ENCODE measurements around the gene RXRA. TPM values are rescaled to one million over a fixed set of nuclear protein-coding genes. Genes with fewer than 3 reads are reported as not detected.

RXRA gene
- total RNA-seq, 1 experiment from 2014 or later, result 31.6 TPM

DNA sequence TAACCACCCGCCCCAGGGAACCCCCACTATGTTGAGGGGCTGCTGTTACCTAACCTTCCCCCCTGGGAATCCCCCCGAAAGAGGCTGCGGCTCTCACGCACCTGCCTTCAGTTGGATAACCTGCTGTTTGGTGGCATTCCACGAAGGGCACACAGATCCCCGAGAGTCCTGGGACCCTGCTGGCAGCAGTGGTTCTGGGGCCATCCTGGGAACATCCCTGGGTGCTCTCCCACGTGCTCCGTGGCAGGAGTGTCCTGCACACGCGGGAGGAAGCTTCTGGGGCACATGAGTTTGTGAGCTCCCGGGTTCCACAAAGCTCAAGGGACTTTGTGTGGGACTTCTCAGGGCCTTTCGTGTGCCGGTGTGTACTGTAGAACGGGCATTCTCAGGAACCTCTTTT, 102.3 kb downstream of the RXRA start:
- Histone ChIP-seq H3K27ac (ENCODE audit: low read length) (no peak overlapping the region), H3K36me3 (ENCODE audit: control insufficient read depth, insufficient read depth, low read length) (no peaks in the 10 kb centered on the region), H3K4me1 (ENCODE audit: control insufficient read depth, insufficient read depth, low read length) (no peaks in the 10 kb centered on the region), H3K27me3 (ENCODE audit: control insufficient read depth, insufficient read depth, low read length) (no peaks in the 10 kb centered on the region), H3K4me3 (ENCODE audit: low read depth in 2 of 2, low read length in 2 of 2) (no peak overlapping the region), H3K9me3 (ENCODE audit: control insufficient read depth, insufficient read depth, low read depth, low read length) (no peaks in the 10 kb centered on the region)
- in situ Hi-C loops (cut with HindIII; ENCODE audit: low pct_unique_long_range_greater_than_20kb, low sequenced_read_pairs), result no loop called here
- DNase-seq (ENCODE audit: low read depth, low spot score) (no peak), ATAC-seq (no peak)
- no TSS peak for BruUV-seq (replicated peaks)
- CTCF ChIA-PET, result no interaction called here
- POLR2A ChIA-PET, result no interaction called here
- TF ChIP-seq, protein P1, sequence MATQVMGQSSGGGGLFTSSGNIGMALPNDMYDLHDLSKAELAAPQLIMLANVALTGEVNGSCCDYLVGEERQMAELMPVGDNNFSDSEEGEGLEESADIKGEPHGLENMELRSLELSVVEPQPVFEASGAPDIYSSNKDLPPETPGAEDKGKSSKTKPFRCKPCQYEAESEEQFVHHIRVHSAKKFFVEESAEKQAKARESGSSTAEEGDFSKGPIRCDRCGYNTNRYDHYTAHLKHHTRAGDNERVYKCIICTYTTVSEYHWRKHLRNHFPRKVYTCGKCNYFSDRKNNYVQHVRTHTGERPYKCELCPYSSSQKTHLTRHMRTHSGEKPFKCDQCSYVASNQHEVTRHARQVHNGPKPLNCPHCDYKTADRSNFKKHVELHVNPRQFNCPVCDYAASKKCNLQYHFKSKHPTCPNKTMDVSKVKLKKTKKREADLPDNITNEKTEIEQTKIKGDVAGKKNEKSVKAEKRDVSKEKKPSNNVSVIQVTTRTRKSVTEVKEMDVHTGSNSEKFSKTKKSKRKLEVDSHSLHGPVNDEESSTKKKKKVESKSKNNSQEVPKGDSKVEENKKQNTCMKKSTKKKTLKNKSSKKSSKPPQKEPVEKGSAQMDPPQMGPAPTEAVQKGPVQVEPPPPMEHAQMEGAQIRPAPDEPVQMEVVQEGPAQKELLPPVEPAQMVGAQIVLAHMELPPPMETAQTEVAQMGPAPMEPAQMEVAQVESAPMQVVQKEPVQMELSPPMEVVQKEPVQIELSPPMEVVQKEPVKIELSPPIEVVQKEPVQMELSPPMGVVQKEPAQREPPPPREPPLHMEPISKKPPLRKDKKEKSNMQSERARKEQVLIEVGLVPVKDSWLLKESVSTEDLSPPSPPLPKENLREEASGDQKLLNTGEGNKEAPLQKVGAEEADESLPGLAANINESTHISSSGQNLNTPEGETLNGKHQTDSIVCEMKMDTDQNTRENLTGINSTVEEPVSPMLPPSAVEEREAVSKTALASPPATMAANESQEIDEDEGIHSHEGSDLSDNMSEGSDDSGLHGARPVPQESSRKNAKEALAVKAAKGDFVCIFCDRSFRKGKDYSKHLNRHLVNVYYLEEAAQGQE (IDR thresholded peaks at IDR 0.05; ENCODE audit: insufficient read depth in 1 of 2, low read depth in 2 of 2, low read length in 1 of 2), result no peak
- intact Hi-C loops (cut with micrococcal nuclease; ENCODE audit: unreplicated experiment), result no loop called here

DNA sequence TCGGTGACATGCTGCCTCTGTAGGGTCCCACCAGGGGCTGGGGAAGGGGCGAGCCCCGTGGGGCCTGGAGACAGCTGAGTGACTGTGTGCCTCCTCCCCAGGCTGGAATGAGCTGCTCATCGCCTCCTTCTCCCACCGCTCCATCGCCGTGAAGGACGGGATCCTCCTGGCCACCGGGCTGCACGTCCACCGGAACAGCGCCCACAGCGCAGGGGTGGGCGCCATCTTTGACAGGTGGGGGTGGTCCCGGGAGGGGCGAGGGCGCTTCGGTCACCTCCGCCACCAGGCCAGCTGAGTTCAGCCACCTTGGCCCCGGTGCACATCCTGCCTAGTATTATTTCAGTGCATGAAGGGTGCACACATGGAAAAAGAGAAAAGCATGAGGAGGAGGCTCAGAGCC, 102.8 kb downstream of the RXRA start:
- TF ChIP-seq, protein P2, sequence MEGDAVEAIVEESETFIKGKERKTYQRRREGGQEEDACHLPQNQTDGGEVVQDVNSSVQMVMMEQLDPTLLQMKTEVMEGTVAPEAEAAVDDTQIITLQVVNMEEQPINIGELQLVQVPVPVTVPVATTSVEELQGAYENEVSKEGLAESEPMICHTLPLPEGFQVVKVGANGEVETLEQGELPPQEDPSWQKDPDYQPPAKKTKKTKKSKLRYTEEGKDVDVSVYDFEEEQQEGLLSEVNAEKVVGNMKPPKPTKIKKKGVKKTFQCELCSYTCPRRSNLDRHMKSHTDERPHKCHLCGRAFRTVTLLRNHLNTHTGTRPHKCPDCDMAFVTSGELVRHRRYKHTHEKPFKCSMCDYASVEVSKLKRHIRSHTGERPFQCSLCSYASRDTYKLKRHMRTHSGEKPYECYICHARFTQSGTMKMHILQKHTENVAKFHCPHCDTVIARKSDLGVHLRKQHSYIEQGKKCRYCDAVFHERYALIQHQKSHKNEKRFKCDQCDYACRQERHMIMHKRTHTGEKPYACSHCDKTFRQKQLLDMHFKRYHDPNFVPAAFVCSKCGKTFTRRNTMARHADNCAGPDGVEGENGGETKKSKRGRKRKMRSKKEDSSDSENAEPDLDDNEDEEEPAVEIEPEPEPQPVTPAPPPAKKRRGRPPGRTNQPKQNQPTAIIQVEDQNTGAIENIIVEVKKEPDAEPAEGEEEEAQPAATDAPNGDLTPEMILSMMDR (IDR thresholded peaks at IDR 0.05), result no peak
- TF ChIP-seq SIN3A (IDR thresholded peaks at IDR 0.05; ENCODE audit: borderline replicate concordance, insufficient read depth, low read depth, low read length) (no peak), TCF7L2 (IDR thresholded peaks at IDR 0.05; ENCODE audit: low read depth, low read length) (no peak), POLR2AphosphoS5 (IDR thresholded peaks at IDR 0.05; ENCODE audit: low read depth, low read length) (no peak)
- TF ChIP-seq, protein P1 (IDR thresholded peaks at IDR 0.05; ENCODE audit: insufficient read depth in 1 of 2, low read depth in 2 of 2, low read length in 1 of 2), result no peak
- CTCF ChIA-PET, result no interaction called here

More for the DNA sequence above, 102.8 kb downstream of the RXRA start:
- Histone ChIP-seq H3K9me3 (ENCODE audit: control insufficient read depth, insufficient read depth, low read depth, low read length) (no peaks in the 10 kb centered on the region), H3K4me3 (ENCODE audit: low read depth in 2 of 2, low read length in 2 of 2) (no peak overlapping the region), H3K27ac (ENCODE audit: low read length) (no peak overlapping the region), H3K36me3 (ENCODE audit: control insufficient read depth, insufficient read depth, low read length) (no peaks in the 10 kb centered on the region), H3K4me1 (ENCODE audit: control insufficient read depth, insufficient read depth, low read length) (no peaks in the 10 kb centered on the region), H3K27me3 (ENCODE audit: control insufficient read depth, insufficient read depth, low read length) (no peaks in the 10 kb centered on the region)
- no TSS peak for BruUV-seq (replicated peaks)
- POLR2A ChIA-PET, result no interaction called here
- in situ Hi-C loops (cut with HindIII; ENCODE audit: low pct_unique_long_range_greater_than_20kb, low sequenced_read_pairs) (no loop called here), intact Hi-C loops (cut with micrococcal nuclease; ENCODE audit: unreplicated experiment) (no loop called here)
- no peak for ATAC-seq
- no peak for DNase-seq (ENCODE audit: low read depth, low spot score)

Measured in Panc1 (cell line).